Effector memory CD8-positive, alpha-beta T cell (primary cell): ENCODE data around the gene FTO.

ENCODE experiments used
- ATAC-seq: fragments of 150-1000 bp; cut with Tn5 transposase; replicated peaks from 2 replicates; pipeline ENCODE4 v1.10.0; 2021; ENCODE audit warnings: mild to moderate bottlenecking, moderate library complexity
- DNase-seq, 3 experiments: peaks; one replicate each; pipeline ENCODE4 v3.0.0; 2021
- H3K27ac Mint-ChIP-seq, 2 donors: one replicate each; pipeline ENCODE4 v1.8.0; 2022; ENCODE audit warnings: mild to moderate bottlenecking in 2 of 2, mixed read lengths in 2 of 2, moderate library complexity in 2 of 2
- H3K27me3 Mint-ChIP-seq, 2 donors: one replicate each; pipeline ENCODE4 v1.8.0; 2022; ENCODE audit warnings: mixed read lengths in 2 of 2
- H3K36me3 Mint-ChIP-seq: one replicate; pipeline ENCODE4 v1.8.0; 2022; ENCODE audit warnings: mild to moderate bottlenecking, moderate library complexity, mixed read lengths; ENCODE audit not compliant: insufficient read depth
- H3K4me1 Mint-ChIP-seq, 2 donors: one replicate each; pipeline ENCODE4 v1.8.0; 2022; ENCODE audit warnings: low read depth in 2 of 2, mixed read lengths in 2 of 2
- H3K4me3 Mint-ChIP-seq, 2 donors: one replicate each; pipeline ENCODE4 v1.8.0; 2022; ENCODE audit warnings: mild to moderate bottlenecking in 2 of 2, mixed read lengths in 2 of 2, moderate library complexity in 2 of 2
- H3K9me3 Mint-ChIP-seq, 2 donors: one replicate each; pipeline ENCODE4 v1.8.0; 2022; ENCODE audit warnings: mixed read lengths in 2 of 2

FTO gene

DNA sequence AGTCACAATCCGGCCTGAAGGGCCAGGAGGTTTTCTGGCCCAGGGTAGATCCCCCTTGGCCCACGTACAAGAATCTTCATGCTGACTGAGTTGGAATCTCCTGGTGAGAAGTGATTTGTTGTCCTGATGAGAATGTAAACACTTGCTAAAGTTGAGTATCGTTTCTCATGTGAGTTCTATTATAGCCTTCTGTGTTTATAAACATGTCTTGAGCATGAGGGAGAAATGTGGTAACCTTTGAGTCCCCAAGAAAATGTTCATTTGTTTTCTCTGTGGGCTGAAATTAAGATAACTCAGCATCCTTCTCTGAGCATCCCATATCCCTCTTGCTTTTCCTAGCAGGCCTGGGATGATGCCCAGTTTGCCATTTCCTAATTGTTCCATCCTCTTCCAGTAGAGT lies 204.8 kb downstream of the FTO start:
- Mint-ChIP-seq H3K27ac (no peak overlapping the region), H3K4me1 (peaks cover 5 to 15% of the 10 kb centered on the region in 2 donors), H3K36me3 (no peaks in the 10 kb centered on the region), H3K9me3 (no peaks in the 10 kb centered on the region), H3K4me3 (no peak overlapping the region), H3K27me3 (no peaks in the 10 kb centered on the region)
- ATAC-seq (no peak), DNase-seq (no peak)

DNA sequence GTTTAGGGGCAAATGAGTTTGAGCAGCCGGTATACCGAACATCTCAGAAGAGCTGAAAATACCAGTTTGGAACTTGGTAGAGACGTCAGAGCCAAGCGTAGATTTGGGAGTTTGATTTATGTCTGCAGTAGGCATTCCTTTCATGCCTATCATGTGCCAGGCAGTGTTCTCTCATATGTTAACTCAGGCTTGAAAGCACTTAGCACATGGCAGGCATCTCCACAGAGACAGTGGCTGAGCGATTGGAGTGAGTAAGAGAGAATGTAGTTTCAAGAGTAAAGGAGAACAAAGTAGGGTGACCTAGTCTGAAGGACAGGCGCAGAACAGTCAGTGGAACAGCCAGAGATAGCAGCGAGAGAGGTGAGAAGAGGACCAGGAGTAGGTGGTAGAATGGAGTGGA lies 207.0 kb downstream of the FTO start:
- no peak overlapping the region for H3K4me3 Mint-ChIP-seq
- H3K9me3 Mint-ChIP-seq = no peaks in the 10 kb centered on the region
- no peaks in the 10 kb centered on the region for H3K27me3 Mint-ChIP-seq
- H3K27ac Mint-ChIP-seq = no peak overlapping the region
- peaks cover 5 to 13% of the 10 kb centered on the region in 2 donors for H3K4me1 Mint-ChIP-seq
- ATAC-seq (no peak), DNase-seq (no peak)
- no peaks in the 10 kb centered on the region for H3K36me3 Mint-ChIP-seq

DNA sequence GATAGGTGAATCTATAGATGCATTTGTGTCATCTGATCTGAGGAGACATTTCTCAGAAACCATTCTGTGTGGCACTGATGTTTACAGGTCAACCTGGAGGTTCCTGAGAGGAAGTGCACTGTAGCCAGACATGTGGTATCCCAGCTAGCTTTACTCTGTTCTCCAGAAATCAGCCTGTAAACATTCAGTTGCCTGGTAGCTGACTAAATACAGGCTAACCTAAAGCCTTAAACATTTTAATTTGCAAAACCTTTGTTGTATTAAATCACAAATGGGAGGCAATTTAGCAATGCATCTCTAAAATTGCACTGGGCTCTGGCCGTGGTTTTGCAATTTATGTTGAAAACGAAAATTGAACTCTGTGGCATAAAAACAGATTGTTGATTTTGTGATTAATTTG lies 207.6 kb downstream of the FTO start:
- Mint-ChIP-seq H3K36me3 (no peaks in the 10 kb centered on the region), H3K27me3 (no peaks in the 10 kb centered on the region), H3K4me1 (peaks cover 5 to 13% of the 10 kb centered on the region in 2 donors), H3K4me3 (no peak overlapping the region), H3K9me3 (no peaks in the 10 kb centered on the region), H3K27ac (no peak overlapping the region)
- DNase-seq (no peak), ATAC-seq (peak; percentile 54)

DNA sequence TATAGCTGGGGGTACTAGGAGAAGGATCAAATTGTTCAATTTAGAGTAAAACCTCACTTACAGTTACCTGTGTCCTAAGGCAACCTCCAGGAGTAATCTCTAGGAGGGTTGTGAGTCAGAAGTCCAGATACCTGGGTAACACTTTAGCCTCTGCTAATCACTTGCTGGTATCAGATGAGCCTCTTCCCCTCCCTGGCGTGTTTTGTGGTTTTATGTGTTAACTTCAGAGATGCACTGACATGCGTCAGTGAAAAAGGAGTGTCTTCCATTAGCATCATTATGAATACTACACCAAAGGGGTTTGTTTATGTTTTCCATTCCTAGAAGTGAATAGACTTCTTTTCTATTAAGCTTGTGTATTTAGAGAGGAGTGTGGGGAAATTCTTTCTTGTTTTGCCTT lies 208.2 kb downstream of the FTO start:
- peaks cover 5 to 13% of the 10 kb centered on the region in 2 donors for H3K4me1 Mint-ChIP-seq
- no peak overlapping the region for H3K27ac Mint-ChIP-seq
- DNase-seq (peak; percentile 33 to 48 (median 35)), ATAC-seq (peak; percentile 92)
- H3K9me3 Mint-ChIP-seq = no peaks in the 10 kb centered on the region
- H3K27me3 Mint-ChIP-seq = no peaks in the 10 kb centered on the region
- peak overlapping the region in 1 of 2 donors; percentile 16 for H3K4me3 Mint-ChIP-seq
- H3K36me3 Mint-ChIP-seq = no peaks in the 10 kb centered on the region

DNA sequence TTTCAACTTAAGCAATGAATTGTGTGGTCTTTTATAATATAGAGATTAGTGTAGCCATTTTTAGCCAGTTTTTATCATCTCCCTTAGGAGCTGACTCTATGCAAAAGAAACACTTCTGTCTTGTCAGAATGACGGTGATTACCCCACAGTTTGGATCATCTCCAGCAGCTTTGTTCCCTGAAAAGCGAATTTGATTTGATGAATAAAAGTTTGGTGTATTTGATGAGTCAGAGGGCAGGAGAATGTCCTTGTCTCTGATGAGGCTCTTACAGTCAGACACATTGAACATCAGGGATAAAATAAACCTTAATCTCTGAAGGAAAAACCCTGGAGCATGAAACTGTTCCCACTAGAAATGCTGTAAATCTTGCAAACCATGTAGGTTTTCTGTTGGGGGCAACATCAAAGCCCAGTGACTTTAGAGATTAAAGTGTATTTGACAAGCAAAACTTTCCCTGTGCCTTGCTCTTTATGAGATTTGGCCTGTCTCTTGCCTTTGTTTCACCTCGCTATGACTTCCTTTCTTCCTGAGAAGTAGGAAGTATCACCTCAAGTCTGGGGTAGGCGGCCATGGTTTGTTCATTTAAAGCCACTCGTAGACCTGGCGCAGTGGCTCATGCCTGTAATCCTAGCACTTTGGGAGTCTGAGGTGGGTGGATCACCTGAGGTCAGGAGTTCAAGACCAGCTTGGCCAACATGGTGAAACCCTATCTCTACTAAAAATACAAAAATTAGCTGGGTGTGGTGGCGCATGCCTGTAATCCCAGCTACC lies 209.3 kb downstream of the FTO start:
- no peak for DNase-seq
- Mint-ChIP-seq H3K36me3 (no peaks in the 10 kb centered on the region), H3K27me3 (no peaks in the 10 kb centered on the region), H3K4me1 (peaks cover 5 to 13% of the 10 kb centered on the region in 2 donors), H3K27ac (no peak overlapping the region), H3K4me3 (peak overlapping the region; percentile 5 to 16), H3K9me3 (no peaks in the 10 kb centered on the region)
- ATAC-seq = no peak

DNA sequence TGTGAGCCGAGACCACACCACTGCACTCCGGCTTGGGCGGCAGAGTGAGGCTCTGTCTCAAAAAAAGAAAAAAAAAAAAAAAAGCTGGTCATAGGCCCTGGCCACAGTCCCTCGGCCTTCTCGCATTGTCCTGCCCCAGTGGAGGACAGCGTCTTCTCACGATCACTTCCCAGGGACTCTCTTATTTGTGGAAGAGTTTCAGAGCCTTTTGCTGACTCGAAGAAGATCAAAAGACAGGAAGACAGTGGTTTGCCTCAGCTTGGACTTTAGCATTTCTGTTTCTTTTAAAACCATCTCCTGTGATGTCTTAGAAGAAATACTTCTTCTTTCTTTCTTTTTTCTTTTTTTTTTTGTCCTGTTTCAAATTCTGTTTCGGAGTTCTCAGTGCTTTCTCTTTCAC lies 210.0 kb downstream of the FTO start:
- Mint-ChIP-seq H3K27me3 (no peaks in the 10 kb centered on the region), H3K36me3 (no peaks in the 10 kb centered on the region), H3K4me3 (peak overlapping the region in 1 of 2 donors; percentile 10), H3K9me3 (no peaks in the 10 kb centered on the region), H3K27ac (no peak overlapping the region), H3K4me1 (peaks cover 0 to 13% of the 10 kb centered on the region in 2 donors)
- DNase-seq = no peak
- no peak for ATAC-seq

DNA sequence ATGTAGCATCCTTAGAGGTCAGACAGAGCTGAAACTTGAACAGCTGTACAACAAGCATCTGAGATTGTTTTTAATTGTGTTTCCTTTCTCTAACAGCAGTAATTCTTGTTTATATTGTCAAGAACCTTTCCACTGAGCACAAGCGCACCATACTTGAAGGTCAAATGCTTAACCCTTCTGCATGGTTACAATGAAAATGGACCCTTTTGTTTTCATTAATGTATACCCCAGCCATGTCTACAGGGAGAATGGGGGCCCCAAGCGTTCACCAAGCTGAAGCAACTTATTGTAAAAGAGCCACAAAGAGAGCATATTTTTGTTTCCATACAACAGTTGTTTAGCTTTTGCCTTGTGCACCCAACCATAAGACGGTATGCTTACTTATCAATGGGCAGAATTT lies 210.8 kb downstream of the FTO start:
- Mint-ChIP-seq H3K9me3 (no peaks in the 10 kb centered on the region), H3K36me3 (peaks cover 3% of the 10 kb centered on the region), H3K27ac (no peak overlapping the region), H3K4me1 (peaks cover 0 to 13% of the 10 kb centered on the region in 2 donors), H3K4me3 (peak overlapping the region in 1 of 2 donors; percentile 10), H3K27me3 (no peaks in the 10 kb centered on the region)
- no peak for DNase-seq
- ATAC-seq = no peak

DNA sequence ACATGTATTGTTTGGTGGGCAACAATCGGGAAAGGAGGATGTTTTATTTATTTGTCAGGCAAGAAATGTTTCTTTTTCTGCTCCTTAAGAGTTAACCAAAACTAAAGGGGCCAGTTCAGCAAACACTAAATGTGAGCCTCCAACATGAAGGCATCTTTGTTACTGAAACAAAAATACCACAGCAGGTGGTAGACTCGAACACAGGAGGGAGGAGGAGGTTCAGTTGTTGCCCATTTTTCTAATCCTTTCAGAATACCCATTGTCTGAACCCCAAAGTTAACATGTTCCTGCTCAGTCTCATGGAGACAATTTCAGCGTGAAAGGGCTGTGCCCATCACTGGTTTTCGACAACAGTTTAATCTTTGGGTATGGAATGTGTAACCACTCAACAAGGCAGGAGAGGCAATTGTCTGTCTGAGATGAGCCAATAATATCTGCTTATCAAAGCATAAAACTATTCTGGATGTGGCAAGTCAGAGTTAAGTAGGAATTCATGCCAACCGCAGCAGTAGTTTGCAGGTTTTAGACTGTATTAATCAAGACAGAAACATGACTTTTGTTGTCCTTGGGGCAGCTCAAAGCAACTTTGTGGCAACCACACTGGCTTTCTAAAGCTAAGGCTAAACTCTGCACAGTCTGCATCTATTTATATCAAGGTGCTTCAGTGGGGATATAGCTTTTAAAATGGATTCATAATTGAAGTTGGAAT lies 211.7 kb downstream of the FTO start:
- no peak for ATAC-seq
- Mint-ChIP-seq H3K9me3 (no peaks in the 10 kb centered on the region), H3K27me3 (no peaks in the 10 kb centered on the region), H3K4me3 (no peak overlapping the region), H3K27ac (no peak overlapping the region), H3K36me3 (peaks cover 3% of the 10 kb centered on the region), H3K4me1 (peaks cover 0 to 13% of the 10 kb centered on the region in 2 donors)
- no peak for DNase-seq

DNA sequence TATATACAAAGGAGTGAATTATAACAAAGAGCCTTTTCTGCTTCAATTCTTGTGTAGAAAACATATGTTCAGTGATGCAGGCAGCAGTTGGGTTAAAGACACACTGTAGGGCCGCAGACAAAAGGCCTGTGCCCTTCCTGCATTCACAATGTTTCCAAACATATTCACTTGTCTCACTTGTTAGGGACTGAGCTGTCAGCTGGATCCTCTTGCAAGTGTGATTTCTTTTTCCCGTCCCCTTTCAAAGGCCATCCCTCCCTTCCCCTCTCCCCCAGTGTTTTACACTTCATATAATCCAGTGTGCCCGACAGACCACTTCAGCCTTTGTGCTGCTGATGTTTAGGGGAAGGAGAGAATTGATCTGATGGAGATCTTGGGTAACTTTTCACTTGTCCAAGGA lies 217.0 kb downstream of the FTO start:
- ATAC-seq (no peak), DNase-seq (no peak)
- no peak overlapping the region for H3K27ac Mint-ChIP-seq
- peaks cover 0 to 6% of the 10 kb centered on the region in 2 donors for H3K4me1 Mint-ChIP-seq
- no peak overlapping the region for H3K4me3 Mint-ChIP-seq
- H3K9me3 Mint-ChIP-seq = no peaks in the 10 kb centered on the region
- H3K27me3 Mint-ChIP-seq = no peaks in the 10 kb centered on the region
- H3K36me3 Mint-ChIP-seq = peaks cover 3% of the 10 kb centered on the region

DNA sequence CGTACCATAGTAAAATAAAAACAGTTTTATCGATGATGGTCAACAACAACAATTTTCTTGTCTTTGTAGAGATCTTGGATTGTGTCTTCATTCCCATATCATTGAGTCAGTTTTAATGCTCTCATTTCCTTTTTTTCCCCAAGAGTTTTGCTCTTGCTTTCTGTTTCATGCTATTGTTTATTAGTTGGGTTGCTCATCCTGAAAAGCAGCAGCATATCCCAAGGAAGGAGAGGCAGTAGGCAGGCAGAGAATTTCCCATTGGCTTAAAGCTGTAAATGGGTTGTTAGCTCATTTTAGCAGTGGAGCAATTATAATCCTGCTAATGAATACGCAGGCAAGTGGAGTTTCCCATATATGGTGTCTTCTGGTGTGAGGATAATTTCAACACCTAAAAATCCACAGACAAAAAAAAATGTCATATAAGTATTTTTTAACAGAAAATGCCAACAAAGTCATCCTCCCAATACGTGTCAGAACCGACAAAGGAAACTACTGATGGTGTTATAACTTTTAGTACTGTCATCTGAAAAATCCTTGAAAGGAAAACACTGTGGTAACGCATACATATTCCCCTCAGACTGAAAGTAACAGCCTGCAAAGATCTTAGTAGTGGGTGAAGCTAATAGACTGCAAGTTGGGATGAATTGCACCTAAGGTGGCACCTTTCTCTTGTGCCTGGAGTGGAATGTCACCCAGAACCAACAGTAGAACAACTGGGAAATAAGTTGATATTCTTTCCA lies 218.3 kb downstream of the FTO start:
- DNase-seq (no peak), ATAC-seq (no peak)
- Mint-ChIP-seq H3K36me3 (peaks cover 3% of the 10 kb centered on the region), H3K27me3 (no peaks in the 10 kb centered on the region), H3K4me3 (no peak overlapping the region), H3K9me3 (no peaks in the 10 kb centered on the region), H3K4me1 (peaks cover 0 to 6% of the 10 kb centered on the region in 2 donors), H3K27ac (no peak overlapping the region)

DNA sequence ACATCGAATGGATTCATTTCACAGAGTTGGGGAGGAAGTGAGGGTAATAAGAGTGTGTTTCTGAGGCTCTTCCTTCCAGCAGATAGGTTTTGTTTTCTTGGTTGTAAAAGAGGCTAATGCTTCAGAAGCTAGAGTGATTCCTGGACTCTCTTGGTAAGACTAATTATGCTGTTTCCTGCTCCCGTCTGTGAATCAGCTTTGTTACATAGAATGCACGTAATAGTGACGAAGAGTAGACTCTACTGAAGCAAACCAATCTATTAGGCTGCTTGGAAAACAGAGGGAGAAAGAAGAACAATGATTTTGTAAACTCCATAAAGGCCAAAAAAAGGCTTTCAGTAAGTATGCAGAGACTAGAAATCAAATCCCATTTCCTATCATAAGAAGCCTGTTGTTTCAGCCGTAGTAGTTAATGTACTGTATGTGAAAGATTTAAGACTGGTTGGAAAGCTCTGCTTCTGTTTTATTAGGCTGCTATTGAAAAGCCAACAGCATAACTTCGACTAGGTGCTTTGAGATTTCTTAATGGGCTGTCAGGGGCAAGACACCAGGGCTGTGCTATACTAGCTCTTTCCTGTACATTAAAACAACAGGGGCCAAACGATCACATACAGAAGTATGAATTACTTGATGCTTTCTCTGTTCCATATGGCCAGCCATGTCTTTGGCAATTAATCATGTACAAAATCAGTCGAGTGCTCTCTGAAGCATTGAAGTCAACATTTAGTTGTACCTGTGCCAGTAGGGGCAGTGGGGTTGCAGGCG lies 219.0 kb downstream of the FTO start:
- H3K27ac Mint-ChIP-seq = no peak overlapping the region
- H3K36me3 Mint-ChIP-seq = peaks cover 3% of the 10 kb centered on the region
- DNase-seq (no peak), ATAC-seq (no peak)
- H3K27me3 Mint-ChIP-seq = no peaks in the 10 kb centered on the region
- peaks cover 0 to 6% of the 10 kb centered on the region in 2 donors for H3K4me1 Mint-ChIP-seq
- no peaks in the 10 kb centered on the region for H3K9me3 Mint-ChIP-seq
- H3K4me3 Mint-ChIP-seq = no peak overlapping the region

DNA sequence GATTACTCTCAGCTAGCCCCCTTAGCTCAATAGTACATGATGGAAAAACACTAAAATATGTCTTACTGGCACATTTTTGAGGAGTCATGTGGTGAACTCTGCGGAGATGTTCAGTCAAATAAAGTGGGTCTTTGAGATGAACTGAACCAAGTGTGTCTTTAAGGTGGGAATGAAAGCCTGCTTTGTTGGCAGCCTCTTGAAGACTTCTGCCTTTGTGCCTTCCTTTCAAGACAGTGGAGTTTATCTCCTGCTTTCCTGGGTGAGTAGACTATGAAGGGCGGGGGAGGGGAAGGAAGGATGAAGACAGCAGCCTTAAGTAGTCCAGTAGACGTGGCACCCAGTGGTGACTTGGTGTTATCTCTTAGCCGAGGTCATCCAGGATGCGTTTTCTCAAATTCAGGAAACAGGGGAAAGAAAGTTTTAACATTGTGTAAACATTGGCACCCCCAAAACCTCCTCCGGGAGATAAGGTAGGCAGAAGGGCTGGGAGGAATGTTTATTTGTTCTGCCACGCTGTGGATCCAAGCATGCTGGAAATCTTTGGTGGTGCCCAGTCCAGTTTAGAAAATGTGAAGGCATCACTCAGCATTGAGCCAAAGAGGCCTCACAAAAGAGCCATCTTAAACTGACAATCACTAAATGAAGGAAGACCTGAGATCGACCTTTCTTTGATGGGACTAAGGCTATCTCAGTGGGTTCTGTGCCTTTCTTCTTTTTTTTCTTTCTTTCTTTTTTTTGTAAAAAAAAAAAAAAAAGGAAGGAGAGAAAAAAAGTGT lies 220.6 kb downstream of the FTO start:
- no peaks in the 10 kb centered on the region for H3K27me3 Mint-ChIP-seq
- H3K4me1 Mint-ChIP-seq = peaks cover 0 to 6% of the 10 kb centered on the region in 2 donors
- no peak overlapping the region for H3K27ac Mint-ChIP-seq
- peaks cover under 1% of the 10 kb centered on the region for H3K36me3 Mint-ChIP-seq
- no peak overlapping the region for H3K4me3 Mint-ChIP-seq
- DNase-seq = no peak
- no peaks in the 10 kb centered on the region for H3K9me3 Mint-ChIP-seq
- ATAC-seq = no peak

DNA sequence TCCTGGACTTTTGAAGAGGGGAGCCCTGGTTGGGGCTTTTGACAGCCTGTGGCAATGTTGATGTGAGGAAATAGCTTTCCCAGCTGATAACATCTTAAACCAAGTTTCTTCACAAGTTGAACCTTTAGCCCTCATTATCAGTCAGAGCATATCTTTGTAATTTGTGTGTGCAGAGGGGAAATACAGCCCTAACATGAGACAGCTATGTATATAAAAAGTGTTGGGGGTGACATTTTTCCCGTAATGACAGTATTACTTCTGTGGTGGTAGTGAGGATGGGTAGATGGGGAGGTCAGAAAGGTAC lies 221.1 kb downstream of the FTO start:
- H3K27ac Mint-ChIP-seq = no peak overlapping the region
- DNase-seq (no peak), ATAC-seq (no peak)
- H3K4me3 Mint-ChIP-seq = no peak overlapping the region
- no peaks in the 10 kb centered on the region for H3K9me3 Mint-ChIP-seq
- H3K27me3 Mint-ChIP-seq = no peaks in the 10 kb centered on the region
- peaks cover 0 to 6% of the 10 kb centered on the region in 2 donors for H3K4me1 Mint-ChIP-seq
- no peaks in the 10 kb centered on the region for H3K36me3 Mint-ChIP-seq
